CD4-positive, alpha-beta T cell treated with Interleukin-10 for 1 hour (primary cell): Measurements from ENCODE around the gene NUP88.
"Not testable (repeated sequence)": the region's sequence is repeated elsewhere in the genome, so short reads cannot be mapped to it uniquely, and the experiment has no call there.

ENCODE experiments used
- DNase-seq: peaks from one replicate; pipeline ENCODE4 v3.0.0-alpha.2; 2020

NUP88 gene

GRCh38 chr17:5419356-5419958, at the start of gene NUP88:
NUP88 (minus strand) TSS chr17:5419662; CDS start chr17:5419650, 12 bp downstream.
- peak; percentile 97 for DNase-seq

GRCh38 chr17:5468075-5468473, 48.6 kb upstream of the NUP88 start:
- DNase-seq: no peak

DNA sequence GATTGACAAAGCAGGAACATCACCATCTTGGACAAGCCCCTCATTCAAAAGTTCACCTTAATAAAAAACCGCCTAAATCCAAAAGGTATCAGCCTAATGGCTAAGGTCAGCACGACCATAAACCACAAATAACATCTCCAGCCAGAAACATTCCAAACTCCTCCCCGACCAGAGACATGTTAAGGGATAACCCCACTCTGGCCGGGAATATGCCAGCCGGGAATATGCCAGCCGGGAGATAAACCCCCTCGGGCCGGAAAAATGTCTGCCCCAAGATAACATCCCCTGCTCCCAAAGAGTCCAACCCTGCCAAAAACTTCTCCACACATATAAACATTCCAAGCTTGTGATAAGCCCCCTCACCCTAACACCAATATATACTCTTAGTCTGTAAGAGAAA, 48.0 kb upstream of the NUP88 start:
- DNase-seq: no peak

- DNase-seq: no peak
Observed at GRCh38 chr17:5466295-5466694, 46.8 kb upstream of the NUP88 start.

DNA sequence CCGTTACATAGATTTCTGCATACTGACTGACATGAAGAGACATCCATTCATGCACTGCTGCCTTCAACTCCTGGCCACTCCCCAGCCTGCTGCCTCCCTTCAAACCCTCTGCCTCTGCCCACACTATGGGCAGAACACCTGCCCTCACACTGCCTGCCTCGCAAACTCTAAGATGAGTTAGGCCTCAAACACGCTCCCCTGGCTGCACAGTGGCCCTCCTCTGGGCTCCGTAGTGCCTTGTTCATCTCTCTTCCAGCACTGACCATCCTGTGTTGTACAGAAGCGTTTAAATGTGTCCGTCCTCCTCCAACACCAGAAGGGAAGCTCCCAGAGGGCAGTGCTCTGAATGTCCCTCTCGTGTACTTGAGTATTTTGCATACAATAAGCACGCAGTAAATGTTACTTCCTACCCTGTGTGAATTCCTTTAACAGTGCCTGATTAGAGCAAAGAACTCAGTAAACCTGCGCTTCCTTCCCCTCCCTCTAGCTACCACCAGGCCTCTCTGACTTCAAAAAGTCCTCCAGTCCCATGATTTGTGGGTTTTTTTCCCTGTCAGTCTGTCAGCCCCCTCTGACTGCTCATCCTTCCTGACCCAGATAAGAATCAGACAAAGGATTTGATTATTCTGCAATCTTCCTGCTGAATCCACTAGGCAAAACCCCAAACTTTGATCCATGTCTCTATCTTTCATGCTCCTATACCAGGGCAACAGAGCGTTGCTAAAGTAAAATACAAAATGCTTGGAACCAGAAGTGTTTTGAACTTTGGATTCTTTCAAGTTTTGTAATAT, 45.5 kb upstream of the NUP88 start:
- DNase-seq: no peak

DNA sequence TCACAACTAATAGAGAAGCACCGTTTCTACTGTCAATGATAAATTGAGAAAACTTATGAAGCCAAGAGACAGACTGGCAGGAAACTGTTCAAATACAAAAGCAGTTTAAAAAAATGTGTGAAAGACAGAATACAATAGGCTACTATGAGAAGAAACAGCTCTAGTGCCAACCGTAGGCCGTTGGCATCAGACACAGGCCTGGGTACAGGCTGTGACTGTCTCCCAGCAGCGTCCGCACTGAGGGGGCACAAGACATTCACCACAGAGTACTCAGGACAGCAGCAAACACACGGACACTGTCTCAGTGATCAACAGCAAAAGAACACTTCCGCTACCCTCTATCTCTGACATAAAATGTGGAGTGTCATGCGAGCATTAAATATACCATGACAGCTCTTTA, 27.3 kb upstream of the NUP88 start:
- no peak for DNase-seq

- DNase-seq: no peak
Observed at GRCh38 chr17:5444209-5444608, 24.7 kb upstream of the NUP88 start.

GRCh38 chr17:5443728-5444127, 24.3 kb upstream of the NUP88 start:
- DNase-seq: no peak

DNA sequence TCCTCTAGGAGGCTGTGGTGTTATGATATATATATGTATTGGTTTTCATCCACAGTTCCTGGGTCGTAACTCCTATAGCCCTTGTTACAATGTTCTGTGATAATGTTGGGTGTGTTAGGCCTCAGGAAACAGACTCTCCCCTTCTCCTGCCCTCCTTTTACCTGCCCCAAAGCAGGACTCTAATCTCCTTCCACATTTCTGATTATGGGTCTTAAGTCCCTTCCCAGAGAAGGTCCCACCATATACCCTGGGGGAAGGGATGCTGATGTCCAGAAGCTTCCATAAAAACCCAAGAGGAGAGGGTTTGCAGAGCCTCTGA, 19.9 kb upstream of the NUP88 start:
- DNase-seq: no peak

DNA sequence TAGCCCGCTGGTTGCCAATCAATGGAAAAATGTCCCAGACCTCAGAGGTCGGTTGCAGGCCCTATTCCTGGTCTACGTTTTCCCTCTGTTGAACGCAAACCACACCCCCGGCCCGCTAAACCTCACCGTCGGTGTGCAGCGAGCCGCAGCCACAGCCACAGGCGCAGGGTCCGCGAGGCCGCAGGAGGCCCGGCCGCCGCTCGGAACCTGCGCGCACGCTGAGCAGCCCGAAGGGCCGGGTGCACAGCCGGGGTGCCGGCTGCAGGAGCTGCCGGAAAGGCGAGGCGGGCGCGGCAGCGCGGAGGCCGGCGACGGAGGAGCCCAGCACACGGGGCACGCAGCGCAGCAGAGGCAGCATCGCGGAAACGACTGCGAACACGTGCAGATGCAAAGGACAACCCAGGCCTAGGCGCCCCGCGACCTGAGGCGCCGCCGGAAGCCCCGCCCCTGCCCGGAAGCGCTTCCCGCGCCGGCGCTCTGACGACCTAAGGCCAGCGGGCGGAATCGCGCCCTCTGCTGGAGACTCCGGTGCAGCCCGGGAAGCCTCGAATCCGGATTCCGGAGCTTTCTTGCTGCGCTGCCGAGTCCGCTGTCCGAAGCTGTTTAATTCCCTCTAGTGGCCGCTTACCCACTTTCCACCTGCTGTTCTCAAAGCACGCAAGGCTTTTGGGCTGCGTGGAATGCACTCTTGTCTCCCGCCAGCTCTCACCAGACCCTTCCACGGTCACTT, 19.4 kb upstream of the NUP88 start, which contains the start of gene C1QBP:
C1QBP (minus strand) TSS at position 440 of the 730 bp plus-strand sequence; CDS start at position 358, 82 bp downstream.
- DNase-seq: peak; percentile 94

- no peak for DNase-seq
Observed at GRCh38 chr17:5437721-5438317, 18.4 kb upstream of the NUP88 start.

- DNase-seq: not testable (repeated sequence)
Observed at GRCh38 chr17:5435781-5436315, 16.4 kb upstream of the NUP88 start.

- DNase-seq: no peak
Observed at GRCh38 chr17:5434984-5435383, 15.5 kb upstream of the NUP88 start.

DNA sequence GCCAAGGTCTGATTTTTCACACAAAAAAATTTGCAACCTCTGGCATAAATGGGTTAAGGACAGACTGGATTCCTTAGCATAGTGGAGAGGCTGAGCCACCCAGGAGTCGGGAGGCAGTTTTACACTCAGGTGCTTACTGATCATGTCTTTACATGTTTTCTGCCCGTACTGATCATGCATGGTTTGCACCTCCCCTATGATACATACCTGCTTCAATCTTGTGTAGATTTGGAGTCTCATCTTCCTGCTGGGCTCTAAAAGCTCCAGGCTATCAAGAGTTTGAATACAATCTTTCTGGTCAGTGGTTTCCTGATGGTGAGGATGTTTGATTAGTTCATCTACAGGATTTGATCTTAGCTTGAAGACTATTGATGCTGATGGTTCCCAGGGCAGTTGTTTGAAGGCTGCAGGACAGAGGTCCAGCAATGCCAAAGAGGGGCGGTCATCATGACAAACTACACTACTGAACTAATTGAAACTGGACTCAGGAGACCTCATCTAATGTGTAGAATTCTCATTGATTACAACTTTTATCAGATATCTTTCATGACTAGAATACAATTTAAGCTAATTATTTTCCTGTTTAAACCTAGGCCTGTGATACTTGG, 12.6 kb upstream of the NUP88 start:
- DNase-seq: no peak

DNA sequence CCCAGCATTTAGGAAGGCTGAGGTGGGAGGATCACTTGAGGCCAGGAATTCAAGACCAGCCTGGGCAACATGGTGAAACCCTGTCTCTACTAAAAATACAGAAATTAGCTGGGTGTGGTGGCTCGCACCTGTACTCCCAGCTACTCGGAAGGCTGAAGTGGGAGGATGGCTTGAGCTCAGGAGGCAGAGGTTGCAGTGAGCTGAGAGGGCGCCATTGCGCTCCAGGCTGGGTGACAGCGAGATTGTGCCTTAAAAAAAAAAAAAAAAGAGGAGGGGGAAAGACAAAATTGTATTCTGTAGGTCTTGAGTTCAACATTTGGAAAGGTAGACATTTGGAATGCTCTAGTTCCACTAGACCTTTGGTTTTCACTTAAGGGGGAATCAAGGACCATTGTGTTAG, 11.8 kb upstream of the NUP88 start:
- DNase-seq: not testable (repeated sequence)

- no peak for DNase-seq
Observed at GRCh38 chr17:5430413-5430999, 11.0 kb upstream of the NUP88 start.

DNA sequence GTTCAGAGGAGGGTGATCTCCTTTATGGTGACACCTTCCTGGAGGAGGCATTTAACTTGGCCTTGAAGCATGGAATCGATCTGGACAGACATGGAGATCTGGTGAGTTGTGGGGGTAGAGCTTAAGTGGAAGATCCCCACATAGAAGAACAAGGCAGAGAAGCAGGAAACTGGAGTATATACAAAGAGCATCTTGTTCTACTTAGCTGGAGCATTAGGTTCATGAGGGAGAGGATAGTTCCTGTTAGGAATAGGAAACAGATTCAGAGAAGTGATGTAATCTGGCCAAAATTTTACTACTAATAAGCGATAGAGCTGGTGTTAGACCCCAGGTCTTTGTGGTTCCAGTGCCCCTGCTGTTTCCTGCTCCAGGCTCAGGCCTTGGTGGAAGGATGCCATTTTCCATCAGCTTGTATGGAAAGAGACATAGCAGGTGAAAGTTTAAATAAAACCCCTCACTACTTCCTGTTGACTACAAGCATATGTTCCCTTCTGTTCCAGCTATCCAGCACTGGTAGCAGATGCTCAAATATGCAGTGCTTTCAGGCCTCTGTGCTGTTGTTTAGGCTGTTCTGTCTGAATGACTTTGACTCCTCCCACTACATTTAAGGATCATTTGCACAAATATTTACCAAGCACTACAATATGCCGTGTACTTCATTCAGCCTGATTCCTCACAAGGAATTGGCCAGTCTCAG, 9.9 kb upstream of the NUP88 start:
- no peak for DNase-seq

DNA sequence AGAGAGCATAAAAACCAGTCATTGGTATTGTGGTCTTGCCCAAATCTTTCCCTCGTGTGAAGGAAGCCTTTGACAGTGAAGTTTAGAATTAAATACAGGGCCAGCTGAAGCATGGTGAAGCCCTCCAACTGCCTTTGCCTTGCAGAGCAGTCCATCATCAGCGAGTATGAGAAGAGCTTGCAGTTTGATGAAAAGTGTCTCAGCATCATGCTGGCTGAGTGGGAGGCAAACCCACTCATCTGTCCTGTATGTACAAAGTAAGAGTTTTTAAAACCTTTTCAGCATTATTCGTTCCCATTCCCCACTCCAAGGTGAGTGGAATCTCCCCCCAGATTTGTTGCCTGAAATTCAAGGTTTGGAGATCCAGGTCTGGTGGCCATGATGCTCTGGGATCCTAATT, 6.4 kb upstream of the NUP88 start:
- DNase-seq: no peak

- no peak for DNase-seq
Observed at GRCh38 chr17:5424909-5425308, 5.4 kb upstream of the NUP88 start.

- DNase-seq: no peak
Observed at GRCh38 chr17:5422505-5422904, 3.0 kb upstream of the NUP88 start.

- DNase-seq: peak; percentile 87
Observed at GRCh38 chr17:5419959-5420653, 644 bp upstream of the NUP88 start, which contains the start of gene RPAIN. RPAIN (plus strand) TSS chr17:5420182; CDS start chr17:5420211, 29 bp downstream.
